OCI-LY7 (cell line): Measurements from ENCODE around the gene CHD1. TPM values are rescaled to one million over a fixed set of nuclear protein-coding genes. Genes with fewer than 3 reads are reported as not detected.

ENCODE experiments used
- BruUV-seq: library from RNA; stranded (reverse); fragments of 400-500 nt; replicated peaks from 2 replicates; lab custom pipeline; 2021; lab: Mats Ljungman, UMichigan
- CTCF ChIA-PET: fragments of 300-600 bp; sonication (Branson Sonifier 250); formaldehyde crosslinking; loops from one replicate; lab custom pipeline; 2022; ENCODE audit warnings: antibody characterized with exemption; ENCODE audit not compliant: unreplicated experiment; lab: Charles Lee
- POLR2A ChIA-PET: fragments of 300-600 bp; sonication (Branson Sonifier 250); formaldehyde crosslinking; loops from one replicate; lab custom pipeline; 2022; ENCODE audit warnings: antibody characterized with exemption; lab: Charles Lee
- DNase-seq: peaks from one replicate; pipeline ENCODE4 v3.0.0-alpha.2; 2015; ENCODE audit warnings: low spot score
- H2AFZ ChIP-seq: fragments of 200-600 bp; sonication (generic), shearing (Covaris generic); 2 replicates; pipeline ENCODE4 v1.6.1; 2014; ENCODE audit warnings: mild to moderate bottlenecking, antibody characterized with exemption, low read length, moderate library complexity
- H3K27ac ChIP-seq: fragments of 200-600 bp; sonication (generic); 2 replicates; pipeline ENCODE4 v1.5.1; 2014; ENCODE audit warnings: mixed run types, low read depth, mild to moderate bottlenecking, moderate library complexity, low read length, inconsistent platforms; ENCODE audit not compliant: poor library complexity, severe bottlenecking
- H3K36me3 ChIP-seq: fragments of 200-600 bp; sonication (generic); 2 replicates; pipeline ENCODE4 v1.6.1; 2014; ENCODE audit warnings: mild to moderate bottlenecking, antibody characterized with exemption, low read length, moderate library complexity, mixed read lengths; ENCODE audit not compliant: insufficient read depth
- H3K4me1 ChIP-seq: fragments of 200-600 bp; sonication (generic); 2 replicates; pipeline ENCODE4 v1.5.1; 2014; ENCODE audit warnings: mild to moderate bottlenecking, low read length; ENCODE audit not compliant: insufficient read depth, poor library complexity, severe bottlenecking
- H3K4me2 ChIP-seq: fragments of 200-600 bp; sonication (generic); 2 replicates; pipeline ENCODE4 v1.6.1; 2014; ENCODE audit warnings: mild to moderate bottlenecking, low read length
- H3K4me3 ChIP-seq: fragments of 200-600 bp; sonication (generic); 2 replicates; pipeline ENCODE4 v1.5.1; 2014; ENCODE audit warnings: mild to moderate bottlenecking, low read depth, low read length; ENCODE audit not compliant: poor library complexity, severe bottlenecking
- H3K79me2 ChIP-seq: fragments of 200-600 bp; sonication (generic); 2 replicates; pipeline ENCODE4 v1.6.1; 2016; ENCODE audit warnings: low read depth, mild to moderate bottlenecking, low read length, moderate library complexity, mixed read lengths; ENCODE audit not compliant: insufficient read depth
- H3K9me2 ChIP-seq: fragments of 200-600 bp; sonication (generic); 2 replicates; pipeline ENCODE4 v1.6.1; 2016; ENCODE audit warnings: mild to moderate bottlenecking, low read length, mixed read lengths; ENCODE audit not compliant: insufficient read depth
- H3K9me3 ChIP-seq: fragments of 200-600 bp; sonication (generic); 2 replicates; pipeline ENCODE4 v1.6.1; 2014; ENCODE audit warnings: mild to moderate bottlenecking, mixed run types, low read length, mixed read lengths
- H4K20me1 ChIP-seq: fragments of 200-600 bp; sonication (generic); 2 replicates; pipeline ENCODE4 v1.6.1; 2014; ENCODE audit warnings: mild to moderate bottlenecking, antibody characterized with exemption, low read length, moderate library complexity, mixed read lengths; ENCODE audit not compliant: insufficient read depth
- EZH2phosphoT487 ChIP-seq: fragments of 200-600 bp; sonication (generic); IDR thresholded peaks from 2 replicates; pipeline ENCODE4 v1.6.1; 2018; ENCODE audit warnings: low read depth, borderline replicate concordance, mild to moderate bottlenecking, mixed run types, antibody characterized with exemption, low read length, moderate library complexity, mixed read lengths
- intact Hi-C: fragments of 100-400 bp; cut with micrococcal nuclease; formaldehyde crosslinking; loops from one replicate; pipeline ENCODE4 v1.10.0; 2022; ENCODE audit not compliant: unreplicated experiment
- total RNA-seq, 2 experiments: library from RNA; depleted of rRNA in 1 of 2; stranded (reverse); fragments of >200 nt in 1 of 2; shearing (Covaris generic) in 1 of 2; gene quantifications; 2 replicates each; pipeline ENCODE4 v1.2.3, GENCODE V29; 2014 to 2022
- TF ChIP-seq, protein P1 (sequence below): fragments of 200-600 bp; sonication (generic); conservative IDR thresholded peaks from 2 replicates; pipeline ENCODE4 v1.5.1; 2014; ENCODE audit warnings: mild to moderate bottlenecking, antibody characterized with exemption, low read length, moderate library complexity, mixed read lengths

CHD1 gene
- total RNA-seq, 2 experiments from 2014 or later, result 8.3 to 10.3 TPM

DNA sequence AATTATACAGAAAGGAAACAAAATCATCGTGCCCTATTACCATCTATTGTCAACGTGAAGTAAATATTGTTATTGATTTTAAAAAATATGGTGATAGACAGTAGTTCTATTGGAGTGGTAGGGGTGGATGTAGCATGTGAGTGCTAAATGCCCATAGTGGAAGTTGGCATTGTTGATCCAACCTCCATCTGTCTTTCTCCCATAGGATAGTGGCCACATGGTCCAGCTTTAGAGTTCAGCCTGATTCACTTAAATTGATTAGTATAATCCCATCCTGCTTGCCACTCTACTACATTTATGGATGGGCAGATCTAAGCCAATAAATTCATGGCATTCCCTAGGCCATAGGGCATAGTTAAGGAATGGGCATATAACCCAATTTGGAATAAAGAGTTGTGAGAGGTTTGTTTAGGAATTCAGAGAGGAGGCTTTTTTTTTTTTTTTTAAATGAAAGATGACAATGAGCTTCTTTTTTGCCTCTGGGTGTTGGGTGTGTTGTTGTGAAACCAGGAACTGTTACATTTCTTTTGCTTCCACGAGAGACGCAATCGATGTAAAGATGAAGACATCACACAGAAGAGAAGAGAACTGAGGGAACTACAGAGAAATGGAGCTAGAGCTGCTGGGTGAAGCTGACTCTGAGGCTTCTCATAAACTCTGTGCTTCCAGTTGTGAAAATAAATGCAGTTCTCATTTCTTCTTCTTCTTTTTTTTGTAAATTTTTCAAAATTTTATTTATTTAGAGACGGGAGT is 12.5 kb upstream of the CHD1 start:
- H3K9me3 ChIP-seq, result no peaks in the 10 kb centered on the region
- H3K9me2 ChIP-seq, result no peaks in the 10 kb centered on the region
- ChIA-PET CTCF (no interaction called here), POLR2A (interaction anchor here (0.5 to 1.3 kb wide), 5 partner anchors 11 to 658 kb away, joined by 3 to 6 read pairs (median 3); no protein-coding TSS in a partner anchor)
- BruUV-seq, result no TSS peak
- DNase-seq, result no peak
- no peak overlapping the region for H3K27ac ChIP-seq
- H3K79me2 ChIP-seq, result no peaks in the 10 kb centered on the region
- H4K20me1 ChIP-seq, result no peaks in the 10 kb centered on the region
- H3K4me2 ChIP-seq, result no peak overlapping the region
- H3K4me1 ChIP-seq, result no peaks in the 10 kb centered on the region
- TF ChIP-seq, protein P1, sequence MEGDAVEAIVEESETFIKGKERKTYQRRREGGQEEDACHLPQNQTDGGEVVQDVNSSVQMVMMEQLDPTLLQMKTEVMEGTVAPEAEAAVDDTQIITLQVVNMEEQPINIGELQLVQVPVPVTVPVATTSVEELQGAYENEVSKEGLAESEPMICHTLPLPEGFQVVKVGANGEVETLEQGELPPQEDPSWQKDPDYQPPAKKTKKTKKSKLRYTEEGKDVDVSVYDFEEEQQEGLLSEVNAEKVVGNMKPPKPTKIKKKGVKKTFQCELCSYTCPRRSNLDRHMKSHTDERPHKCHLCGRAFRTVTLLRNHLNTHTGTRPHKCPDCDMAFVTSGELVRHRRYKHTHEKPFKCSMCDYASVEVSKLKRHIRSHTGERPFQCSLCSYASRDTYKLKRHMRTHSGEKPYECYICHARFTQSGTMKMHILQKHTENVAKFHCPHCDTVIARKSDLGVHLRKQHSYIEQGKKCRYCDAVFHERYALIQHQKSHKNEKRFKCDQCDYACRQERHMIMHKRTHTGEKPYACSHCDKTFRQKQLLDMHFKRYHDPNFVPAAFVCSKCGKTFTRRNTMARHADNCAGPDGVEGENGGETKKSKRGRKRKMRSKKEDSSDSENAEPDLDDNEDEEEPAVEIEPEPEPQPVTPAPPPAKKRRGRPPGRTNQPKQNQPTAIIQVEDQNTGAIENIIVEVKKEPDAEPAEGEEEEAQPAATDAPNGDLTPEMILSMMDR, result no peak
- no peak for TF ChIP-seq EZH2phosphoT487
- H2AFZ ChIP-seq, result no peak overlapping the region
- intact Hi-C loops, result no loop called here
- H3K4me3 ChIP-seq, result no peak overlapping the region
- no peaks in the 10 kb centered on the region for H3K36me3 ChIP-seq

DNA sequence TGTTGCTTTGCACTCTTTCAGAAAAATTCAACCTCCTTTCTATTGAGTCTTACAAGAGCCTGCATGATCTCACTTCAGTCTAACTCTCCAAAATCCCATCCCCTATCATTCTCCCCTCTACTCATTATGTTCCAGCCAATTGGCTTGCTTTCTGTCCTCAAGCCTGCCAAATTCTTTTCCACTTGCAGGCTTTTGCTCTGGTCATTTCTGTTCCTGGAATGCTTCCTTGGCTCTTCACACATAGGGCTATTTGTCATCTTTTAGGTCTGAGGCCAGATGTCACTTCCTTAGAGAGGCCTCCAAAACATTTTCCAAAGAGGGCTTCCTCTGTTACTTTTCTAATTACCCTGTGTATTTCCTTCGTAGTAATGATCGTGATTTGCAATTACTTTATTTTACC is 11.8 kb upstream of the CHD1 start:
- ChIA-PET CTCF (no interaction called here), POLR2A (interaction anchor here (0.5 to 1.3 kb wide), 3 partner anchors 10 to 113 kb away, joined by 3 to 6 read pairs (median 4); no protein-coding TSS in a partner anchor)
- H3K27ac ChIP-seq, result no peak overlapping the region
- no peaks in the 10 kb centered on the region for H3K79me2 ChIP-seq
- TF ChIP-seq, protein P1, result no peak
- no peak for TF ChIP-seq EZH2phosphoT487
- H3K9me3 ChIP-seq, result no peaks in the 10 kb centered on the region
- no TSS peak for BruUV-seq
- intact Hi-C loops, result no loop called here
- no peaks in the 10 kb centered on the region for H4K20me1 ChIP-seq
- H3K4me1 ChIP-seq, result no peaks in the 10 kb centered on the region
- no peak for DNase-seq
- no peaks in the 10 kb centered on the region for H3K9me2 ChIP-seq
- no peak overlapping the region for H2AFZ ChIP-seq
- no peaks in the 10 kb centered on the region for H3K36me3 ChIP-seq
- no peak overlapping the region for H3K4me2 ChIP-seq
- no peak overlapping the region for H3K4me3 ChIP-seq

DNA sequence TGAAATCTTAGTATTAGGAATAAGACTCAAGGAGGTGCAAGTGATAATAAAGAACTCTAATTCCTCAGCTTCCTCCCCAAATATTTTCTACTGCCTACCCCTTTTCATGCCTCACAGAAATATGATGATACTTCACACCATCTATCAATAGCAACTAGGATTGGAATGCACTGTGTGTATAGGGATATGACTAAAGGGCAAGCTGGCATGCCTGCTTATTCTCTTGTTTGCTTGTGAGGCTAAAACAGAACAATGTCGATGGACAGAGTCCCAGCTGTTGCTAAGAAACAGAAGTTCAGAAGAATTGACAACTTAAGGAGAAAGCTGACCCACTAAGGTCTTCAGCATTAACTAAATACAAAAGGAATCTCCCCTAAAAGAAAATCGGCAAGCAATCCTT is 9.7 kb upstream of the CHD1 start:
- no TSS peak for BruUV-seq
- Histone ChIP-seq H3K4me3 (no peak overlapping the region), H3K36me3 (no peaks in the 10 kb centered on the region), H3K4me1 (no peaks in the 10 kb centered on the region), H2AFZ (no peak overlapping the region), H3K27ac (no peak overlapping the region), H3K9me3 (no peaks in the 10 kb centered on the region), H3K4me2 (no peak overlapping the region), H4K20me1 (no peaks in the 10 kb centered on the region), H3K9me2 (no peaks in the 10 kb centered on the region), H3K79me2 (no peaks in the 10 kb centered on the region)
- CTCF ChIA-PET, result no interaction called here
- no peak for TF ChIP-seq EZH2phosphoT487
- TF ChIP-seq, protein P1, result no peak
- POLR2A ChIA-PET, result no interaction called here
- DNase-seq, result no peak
- intact Hi-C loops, result no loop called here
